Epithelial cell of proximal tubule (primary cell): ENCODE results near the gene GARIN5A. TPM values are rescaled to one million over a fixed set of nuclear protein-coding genes. Genes with fewer than 3 reads are reported as not detected.
A peak's percentile ranks its signal among the peaks of the same experiment; 100 is the strongest.

Experiments
- DNase-seq: peaks from one replicate; pipeline ENCODE4 v3.0.0-alpha.2; 2011; ENCODE audit warnings: low read depth
- H3K4me3 ChIP-seq: 2 replicates; pipeline ENCODE4 v1.5.1; 2011; ENCODE audit warnings: low read depth, mild to moderate bottlenecking, low read length
- total RNA-seq: library from RNA; depleted of rRNA; stranded (reverse); fragments of >200 nt; gene quantifications from 2 replicates; pipeline ENCODE4 v1.2.3, GENCODE V29; 2015
- TF ChIP-seq, protein P1 (sequence below): conservative IDR thresholded peaks from 2 replicates; pipeline ENCODE4 v1.5.1; 2012; ENCODE audit warnings: low read depth, mild to moderate bottlenecking, low read length

Gene GARIN5A
- total RNA-seq, 1 donor from 2014 or later: 0.69 TPM

DNA sequence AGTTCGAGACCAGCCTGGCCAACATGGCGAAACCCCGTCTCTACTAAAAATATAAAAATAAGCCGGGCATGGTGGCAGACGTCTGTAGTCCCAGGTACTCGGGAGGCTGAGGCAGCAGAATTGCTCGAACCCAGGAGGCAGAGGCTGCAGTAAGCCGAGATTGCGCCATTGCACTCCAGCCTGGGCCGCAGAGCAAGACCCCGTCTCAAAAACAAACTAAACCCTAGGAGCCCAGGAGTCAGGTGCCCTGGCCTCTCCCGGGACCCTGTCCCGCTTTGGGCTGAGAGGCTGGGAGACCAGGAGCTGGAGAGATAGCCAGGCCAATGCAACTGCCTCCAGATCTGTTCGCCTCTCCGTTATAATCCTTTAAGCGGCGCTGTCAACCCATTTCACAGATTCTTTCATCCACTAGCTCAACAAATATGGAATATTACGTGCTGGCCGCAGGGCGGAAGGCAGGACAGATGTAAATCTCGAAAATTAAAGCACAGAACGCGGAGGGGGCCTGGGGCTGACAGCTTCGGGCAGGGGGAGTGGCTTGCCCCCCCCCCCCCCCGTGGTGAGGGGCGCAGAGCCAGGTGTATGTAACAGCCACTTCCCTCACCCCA, 49.2 kb downstream of the GARIN5A start:
- peak overlapping the region; percentile 31 for H3K4me3 ChIP-seq
- TF ChIP-seq, protein P1, sequence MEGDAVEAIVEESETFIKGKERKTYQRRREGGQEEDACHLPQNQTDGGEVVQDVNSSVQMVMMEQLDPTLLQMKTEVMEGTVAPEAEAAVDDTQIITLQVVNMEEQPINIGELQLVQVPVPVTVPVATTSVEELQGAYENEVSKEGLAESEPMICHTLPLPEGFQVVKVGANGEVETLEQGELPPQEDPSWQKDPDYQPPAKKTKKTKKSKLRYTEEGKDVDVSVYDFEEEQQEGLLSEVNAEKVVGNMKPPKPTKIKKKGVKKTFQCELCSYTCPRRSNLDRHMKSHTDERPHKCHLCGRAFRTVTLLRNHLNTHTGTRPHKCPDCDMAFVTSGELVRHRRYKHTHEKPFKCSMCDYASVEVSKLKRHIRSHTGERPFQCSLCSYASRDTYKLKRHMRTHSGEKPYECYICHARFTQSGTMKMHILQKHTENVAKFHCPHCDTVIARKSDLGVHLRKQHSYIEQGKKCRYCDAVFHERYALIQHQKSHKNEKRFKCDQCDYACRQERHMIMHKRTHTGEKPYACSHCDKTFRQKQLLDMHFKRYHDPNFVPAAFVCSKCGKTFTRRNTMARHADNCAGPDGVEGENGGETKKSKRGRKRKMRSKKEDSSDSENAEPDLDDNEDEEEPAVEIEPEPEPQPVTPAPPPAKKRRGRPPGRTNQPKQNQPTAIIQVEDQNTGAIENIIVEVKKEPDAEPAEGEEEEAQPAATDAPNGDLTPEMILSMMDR: no peak
- no peak for DNase-seq

DNA sequence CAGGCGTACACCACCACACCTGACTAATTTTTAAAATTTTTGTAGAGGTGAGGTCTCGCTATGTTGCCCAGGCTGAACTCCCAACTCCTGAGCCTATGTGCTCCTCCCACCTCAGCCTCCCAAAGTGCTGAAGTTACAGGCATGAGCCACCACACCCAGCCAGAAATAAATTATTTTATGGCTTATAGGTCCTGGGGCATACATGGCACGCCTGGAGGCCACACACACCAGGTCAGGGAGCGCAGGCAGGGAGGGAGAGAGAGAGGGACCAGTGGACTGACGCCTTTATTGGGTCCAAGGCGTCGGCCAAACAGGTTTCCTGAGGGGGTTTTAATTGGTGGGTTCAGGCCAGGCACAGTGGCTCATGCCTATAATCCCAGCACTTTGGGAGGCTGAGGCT, 51.1 kb downstream of the GARIN5A start:
- TF ChIP-seq, protein P1: no peak
- H3K4me3 ChIP-seq: no peak overlapping the region
- DNase-seq: no peak

DNA sequence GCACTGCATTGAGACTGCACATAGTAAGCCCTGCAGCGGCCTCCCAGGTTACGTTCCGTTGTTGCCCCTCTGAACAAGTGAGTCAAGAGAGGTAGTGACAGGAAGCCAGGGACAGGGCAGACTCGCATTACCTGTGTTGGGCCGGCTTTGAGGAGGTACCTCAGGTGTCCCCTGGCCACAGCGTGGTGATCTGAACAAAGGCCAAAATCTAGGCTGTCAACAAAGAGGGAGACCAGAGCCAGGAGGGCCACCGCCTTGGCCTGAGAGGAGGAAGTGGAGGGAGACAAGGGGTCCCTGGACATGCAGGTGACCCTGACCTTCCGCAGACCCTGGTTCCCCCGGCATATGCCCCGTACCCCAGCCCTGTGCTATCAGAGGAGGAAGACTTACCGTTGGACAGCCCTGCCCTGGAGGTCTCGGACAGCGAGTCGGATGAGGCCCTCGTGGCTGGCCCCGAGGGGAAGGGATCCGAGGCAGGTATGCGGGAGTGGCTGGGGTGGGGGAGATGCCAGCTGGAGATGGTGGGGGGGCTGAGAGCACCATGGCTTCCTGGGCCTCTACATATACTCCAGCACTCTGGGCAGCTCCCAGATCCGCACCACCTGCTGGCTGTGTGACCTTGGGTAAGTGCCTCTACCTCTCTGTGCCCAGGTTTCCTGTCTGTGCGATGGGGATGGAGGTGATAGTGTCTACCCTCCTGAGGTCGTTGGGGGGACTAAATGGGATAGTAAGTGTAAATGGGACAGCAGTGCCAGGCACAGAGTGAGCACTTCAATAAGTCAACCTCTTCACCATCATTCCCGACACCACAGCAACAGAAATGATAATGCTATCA, 53.2 kb downstream of the GARIN5A start:
- no peak overlapping the region for H3K4me3 ChIP-seq
- TF ChIP-seq, protein P1: no peak
- no peak for DNase-seq

DNA sequence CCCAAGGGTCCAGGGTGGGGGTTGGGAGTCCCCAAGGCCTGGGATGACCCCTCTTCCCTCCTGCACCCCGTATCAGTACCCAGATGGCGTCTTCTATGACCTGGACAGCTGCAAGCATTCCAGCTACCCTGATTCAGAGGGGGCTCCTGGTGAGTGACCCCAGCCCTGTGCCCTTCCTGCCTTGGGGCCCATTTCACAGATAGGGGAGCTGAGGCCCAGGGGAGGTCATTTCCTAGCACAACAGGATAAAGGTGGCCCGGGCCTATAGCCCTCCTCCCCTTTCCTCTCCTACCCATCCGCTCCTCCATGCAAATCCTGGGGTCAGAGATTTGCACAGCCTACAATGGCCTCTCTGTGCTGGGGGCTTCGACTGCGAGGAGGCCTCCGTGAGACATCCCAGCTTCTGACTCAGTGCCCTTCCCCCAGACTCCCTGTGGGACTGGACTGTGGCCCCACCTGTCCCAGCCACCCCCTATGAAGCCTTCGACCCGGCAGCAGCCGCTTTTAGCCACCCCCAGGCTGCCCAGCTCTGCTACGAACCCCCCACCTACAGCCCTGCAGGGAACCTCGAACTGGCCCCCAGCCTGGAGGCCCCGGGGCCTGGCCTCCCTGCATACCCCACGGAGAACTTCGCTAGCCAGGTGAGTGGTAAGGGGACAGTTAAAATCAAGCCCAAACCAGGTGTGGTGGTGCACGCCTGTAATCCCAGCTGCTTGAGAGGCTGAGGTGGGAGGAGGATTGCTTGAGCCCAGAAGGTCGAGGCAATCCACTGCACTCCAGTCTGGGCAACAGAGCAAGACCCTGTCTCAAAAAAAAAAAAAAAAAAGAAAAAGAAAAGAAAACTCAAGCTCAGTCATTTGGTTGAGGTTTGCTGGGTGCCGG, 54.0 kb downstream of the GARIN5A start:
- no peak for DNase-seq
- no peak overlapping the region for H3K4me3 ChIP-seq
- TF ChIP-seq, protein P1: no peak

DNA sequence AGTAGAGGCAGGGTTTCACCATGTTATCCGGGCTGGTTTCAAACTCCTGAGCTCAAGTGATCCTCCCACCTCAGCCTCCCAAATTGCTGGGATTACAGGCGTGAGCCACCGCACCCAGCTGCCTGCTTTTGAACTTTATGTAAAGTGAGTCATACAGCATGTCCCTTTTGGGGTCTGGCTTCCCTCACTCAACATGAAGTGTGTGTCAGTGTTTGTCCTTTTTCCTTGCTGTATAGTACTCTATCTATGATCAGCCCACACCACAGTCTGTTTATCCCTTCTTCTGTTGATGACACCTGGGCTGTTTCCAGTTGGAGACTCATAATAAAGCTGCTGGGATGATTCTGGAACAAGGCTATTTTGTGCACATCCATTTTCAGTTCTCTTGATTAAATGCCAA, 55.8 kb downstream of the GARIN5A start:
- no peak overlapping the region for H3K4me3 ChIP-seq
- TF ChIP-seq, protein P1: no peak
- no peak for DNase-seq

DNA sequence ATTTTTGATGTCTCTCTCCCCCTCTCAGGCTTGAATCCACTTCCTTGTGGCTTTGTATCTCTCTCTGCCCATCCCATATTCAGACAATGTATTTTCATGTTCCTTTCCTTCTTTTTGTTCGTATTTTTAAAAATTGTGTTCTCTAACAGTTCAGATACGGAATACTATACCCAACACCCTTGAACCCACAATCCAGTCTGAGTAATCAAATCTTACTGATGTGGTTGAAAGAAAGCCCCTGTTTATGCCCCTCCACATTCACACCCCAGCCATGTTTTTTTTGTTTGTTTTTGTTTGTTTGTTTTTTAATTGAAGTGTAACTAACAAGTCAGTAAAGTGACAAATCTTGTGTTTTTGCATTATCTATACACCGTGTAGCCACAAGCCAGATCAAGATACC, 56.5 kb downstream of the GARIN5A start:
- TF ChIP-seq, protein P1: no peak
- DNase-seq: no peak
- H3K4me3 ChIP-seq: no peak overlapping the region
